ENCODE data around the gene TOR4A. TPM values are rescaled to one million over a fixed set of nuclear protein-coding genes. Genes with fewer than 3 reads are reported as not detected.
"Not testable (repeated sequence)": the region's sequence is repeated elsewhere in the genome, so short reads cannot be mapped to it uniquely, and the experiment has no call there.

The TOR4A gene
- total RNA-seq, 2 experiments from 2014 or later = 0.67 to 0.80 TPM

GRCh38 chr9:137242269-137243203 is 35.0 kb upstream of the TOR4A start:
- Histone ChIP-seq H3K27me3 (ENCODE audit: control insufficient read depth in 1 of 2, insufficient read depth in 2 of 2, low read length in 2 of 2) (no peaks in the 10 kb centered on the region), H3K36me3 (ENCODE audit: insufficient read depth, low read length) (peaks cover 21% of the 10 kb centered on the region), H3K4me3 (ENCODE audit: low read length) (peak overlapping the region; percentile 68), H3K4me1 (ENCODE audit: insufficient read depth, low read length) (peaks cover 49% of the 10 kb centered on the region), H3K27ac (ENCODE audit: low read depth in 1 of 2, low read length in 2 of 2) (peak overlapping the region in 1 of 2 donors; percentile 53), H3K9me3 (ENCODE audit: control insufficient read depth in 1 of 2, insufficient read depth in 1 of 2, low read length in 2 of 2) (no peaks in the 10 kb centered on the region)
- Mint-ChIP-seq H3K36me3 (ENCODE audit: low read depth) (peaks cover 22% of the 10 kb centered on the region), H3K4me3 (peak overlapping the region; percentile 85), H3K9me3 (no peaks in the 10 kb centered on the region), H3K4me1 (ENCODE audit: low read depth) (peaks cover 17% of the 10 kb centered on the region), H3K27ac (peak overlapping the region; percentile 89), H3K27me3 (no peaks in the 10 kb centered on the region)
- DNase-seq (peak in 2 of 14 experiments; percentile 18 to 21), ATAC-seq (ENCODE audit: poor library complexity) (no peak)
- TF ChIP-seq CTCF (IDR thresholded peaks at IDR 0.05) = no peak
- intact Hi-C loops (cut with DNase I, micrococcal nuclease) = no loop called here
- ChIA-PET POLR2A (interaction anchor here (0.8 to 3.3 kb wide), 6 partner anchors 11 to 156 kb away, joined by 3 to 27 read pairs (median 6); partner anchors contain the start of genes DPP7, MAN1B1, NELFB and TPRN), CTCF (interaction anchor here (1.3 kb wide), 1 partner anchor 12 kb away, joined by 4 read pairs; the partner anchor contains the start of gene NELFB)

GRCh38 chr9:137243266-137243625 is 34.3 kb upstream of the TOR4A start:
- ATAC-seq (ENCODE audit: poor library complexity); H3K9me3 Mint-ChIP-seq; intact Hi-C loops (cut with DNase I, micrococcal nuclease); H3K9me3 ChIP-seq (ENCODE audit: control insufficient read depth in 1 of 2, insufficient read depth in 1 of 2, low read length in 2 of 2); H3K27me3 Mint-ChIP-seq; H3K27ac ChIP-seq (ENCODE audit: low read depth in 1 of 2, low read length in 2 of 2); H3K27me3 ChIP-seq (ENCODE audit: control insufficient read depth in 1 of 2, insufficient read depth in 2 of 2, low read length in 2 of 2); H3K4me3 ChIP-seq (ENCODE audit: low read length): not testable (repeated sequence)
- Mint-ChIP-seq H3K36me3 (ENCODE audit: low read depth) (peaks cover 22% of the 10 kb centered on the region), H3K4me3 (peak overlapping the region; percentile 85), H3K4me1 (ENCODE audit: low read depth) (peaks cover 17% of the 10 kb centered on the region), H3K27ac (peak overlapping the region; percentile 89)
- POLR2A ChIA-PET = interaction anchor here (1.1 to 3.3 kb wide), 4 partner anchors 11 to 157 kb away, joined by 4 to 27 read pairs (median 8); partner anchors contain the start of genes MAN1B1, NELFB and TPRN
- H3K36me3 ChIP-seq (ENCODE audit: insufficient read depth, low read length) = peaks cover 21% of the 10 kb centered on the region
- peaks cover 43% of the 10 kb centered on the region for H3K4me1 ChIP-seq (ENCODE audit: insufficient read depth, low read length)
- CTCF ChIA-PET = interaction anchor here (1.3 kb wide), 1 partner anchor 12 kb away, joined by 4 read pairs; the partner anchor contains the start of gene NELFB
- peak in 1 of 14 experiments; percentile 5 for DNase-seq

GRCh38 chr9:137243626-137244485 is 33.7 kb upstream of the TOR4A start:
- Mint-ChIP-seq H3K27me3 (no peaks in the 10 kb centered on the region), H3K4me1 (ENCODE audit: low read depth) (peaks cover 15% of the 10 kb centered on the region), H3K36me3 (ENCODE audit: low read depth) (peaks cover 22% of the 10 kb centered on the region), H3K4me3 (peak overlapping the region; percentile 85), H3K27ac (peak overlapping the region; percentile 89), H3K9me3 (no peaks in the 10 kb centered on the region)
- DNase-seq (peak in 2 of 14 experiments; percentile 16), ATAC-seq (ENCODE audit: poor library complexity) (no peak)
- CTCF ChIA-PET = interaction anchor here (1.8 kb wide), 1 partner anchor 7 kb away, joined by 4 read pairs; no protein-coding TSS in a partner anchor
- no peak overlapping the region for H3K4me3 ChIP-seq (ENCODE audit: low read length)
- intact Hi-C loops (cut with DNase I, micrococcal nuclease) = no loop called here
- no peaks in the 10 kb centered on the region for H3K27me3 ChIP-seq (ENCODE audit: control insufficient read depth in 1 of 2, insufficient read depth in 2 of 2, low read length in 2 of 2)
- peaks cover 21% of the 10 kb centered on the region for H3K36me3 ChIP-seq (ENCODE audit: insufficient read depth, low read length)
- H3K9me3 ChIP-seq (ENCODE audit: control insufficient read depth in 1 of 2, insufficient read depth in 1 of 2, low read length in 2 of 2) = no peaks in the 10 kb centered on the region
- no peak overlapping the region for H3K27ac ChIP-seq (ENCODE audit: low read depth in 1 of 2, low read length in 2 of 2)
- POLR2A ChIA-PET = interaction anchor here (1.1 to 3.3 kb wide), 3 partner anchors 10 to 157 kb away, joined by 4 to 27 read pairs (median 8); partner anchors contain the start of genes MAN1B1, NELFB and TPRN
- peaks cover 37% of the 10 kb centered on the region for H3K4me1 ChIP-seq (ENCODE audit: insufficient read depth, low read length)
- TF ChIP-seq CTCF (IDR thresholded peaks at IDR 0.05) = no peak

Measured in CD4-positive, alpha-beta T cell (primary cell).